Activated CD8-positive, alpha-beta T cell treated with anti-CD3 and anti-CD28 coated beads for 36 hours (primary cell): Measurements from ENCODE around the gene HECTD3. TPM values are rescaled to one million over a fixed set of nuclear protein-coding genes. Genes with fewer than 3 reads are reported as not detected.

Experiments
- ATAC-seq: fragments of 200-7000 bp; cut with Tn5 transposase; one replicate; pipeline ENCODE4 v1.10.0; 2021; ENCODE audit warnings: mild to moderate bottlenecking, moderate library complexity
- CTCF ChIA-PET: fragments of 350-600 bp; sonication (Branson Sonifier 250); formaldehyde crosslinking; loops from one replicate; lab custom pipeline; 2021; ENCODE audit warnings: antibody characterized with exemption; lab: Charles Lee
- POLR2A ChIA-PET: fragments of 350-600 bp; sonication (Branson Sonifier 250); formaldehyde crosslinking; loops from one replicate; lab custom pipeline; 2021; ENCODE audit warnings: antibody characterized with exemption; lab: Charles Lee
- DNase-seq: peaks from one replicate; pipeline ENCODE4 v3.0.0-alpha.2; 2020
- H3K27ac Mint-ChIP-seq: one replicate; pipeline ENCODE4 v1.8.0; 2021; ENCODE audit warnings: mild to moderate bottlenecking, mixed read lengths
- H3K27me3 Mint-ChIP-seq: one replicate; pipeline ENCODE4 v1.8.0; 2021; ENCODE audit warnings: mixed read lengths
- H3K36me3 Mint-ChIP-seq: one replicate; pipeline ENCODE4 v1.8.0; 2021; ENCODE audit warnings: low read depth, mixed read lengths
- H3K4me1 Mint-ChIP-seq: one replicate; pipeline ENCODE4 v1.8.0; 2021; ENCODE audit warnings: low read depth, mixed read lengths
- H3K4me3 Mint-ChIP-seq: one replicate; pipeline ENCODE4 v1.8.0; 2021; ENCODE audit warnings: mild to moderate bottlenecking, moderate library complexity, mixed read lengths
- H3K9me3 Mint-ChIP-seq: one replicate; pipeline ENCODE4 v1.8.0; 2021; ENCODE audit warnings: mixed read lengths
- CTCF ChIP-seq: fragments of 200-600 bp; IDR thresholded peaks from one replicate; pipeline ENCODE4 v1.8.0; 2022; ENCODE audit warnings: antibody characterized with exemption, mild to moderate bottlenecking
- intact Hi-C: fragments of 100-400 bp; cut with micrococcal nuclease; formaldehyde crosslinking; loops from one replicate; pipeline ENCODE4 v1.10.0; 2022
- total RNA-seq, 2 experiments: library from RNA; stranded (reverse); gene quantifications; one replicate each; pipeline ENCODE4 v1.2.3, GENCODE V29; 2021

HECTD3 gene
- total RNA-seq: 10 to 100 TPM; 16.4 to 16.9 TPM

- peak within 1 kb of the TSS; percentile 92 for H3K27ac Mint-ChIP-seq
- peaks cover 31% of the 10 kb centered on the region for H3K4me1 Mint-ChIP-seq
- TF ChIP-seq CTCF: no peak
- DNase-seq (peak; percentile 73), ATAC-seq (peak; percentile 60)
- ChIA-PET CTCF (interaction anchor here (0.8 to 12.5 kb wide), 28 partner anchors 12 to 482 kb away, joined by 3 to 321 read pairs (median 4); partner anchors contain the start of genes EIF2B3, HPDL, MUTYH and TESK2), POLR2A (interaction anchor here (0.6 to 5.2 kb wide), 32 partner anchors 9 to 511 kb away, joined by 3 to 49 read pairs (median 4); partner anchors contain the start of genes CCDC163, EIF2B3, HPDL and MMACHC)
- intact Hi-C loops: loop anchor here (5.0 to 10.0 kb wide), 2 partner anchors 184 to 481 kb away; partner anchors contain the start of gene TESK2
- H3K36me3 Mint-ChIP-seq: peaks cover 8% of the 10 kb centered on the region
- H3K4me3 Mint-ChIP-seq: peak within 1 kb of the TSS; percentile 77
- H3K27me3 Mint-ChIP-seq: no peaks in the 10 kb centered on the region
- no peaks in the 10 kb centered on the region for H3K9me3 Mint-ChIP-seq
Observed at GRCh38 chr1:45010855-45011811, at the start of gene HECTD3. Gene HECTD3, minus strand, starts transcription at chr1:45011324. Its CDS starts 67 bp downstream, at chr1:45011257.

- POLR2A ChIA-PET: interaction anchor here (0.6 kb wide), 1 partner anchor 127 kb away, joined by 4 read pairs; no protein-coding TSS in a partner anchor
- H3K4me3 Mint-ChIP-seq: no peak overlapping the region
- CTCF ChIA-PET: no interaction called here
- DNase-seq: no peak
- H3K27me3 Mint-ChIP-seq: no peaks in the 10 kb centered on the region
- intact Hi-C loops: no loop called here
- no peak overlapping the region for H3K27ac Mint-ChIP-seq
- no peaks in the 10 kb centered on the region for H3K9me3 Mint-ChIP-seq
- H3K4me1 Mint-ChIP-seq: no peaks in the 10 kb centered on the region
- ATAC-seq: no peak
- H3K36me3 Mint-ChIP-seq: no peaks in the 10 kb centered on the region
- TF ChIP-seq CTCF: no peak
Observed at GRCh38 chr1:45059829-45060228, 48.7 kb upstream of the HECTD3 start.

- Mint-ChIP-seq H3K27me3 (no peaks in the 10 kb centered on the region), H3K4me1 (peaks cover 3% of the 10 kb centered on the region), H3K27ac (no peak overlapping the region), H3K4me3 (no peak overlapping the region), H3K36me3 (no peaks in the 10 kb centered on the region), H3K9me3 (no peaks in the 10 kb centered on the region)
- TF ChIP-seq CTCF: no peak
- CTCF ChIA-PET: no interaction called here
- intact Hi-C loops: no loop called here
- POLR2A ChIA-PET: no interaction called here
- no peak for ATAC-seq
- no peak for DNase-seq
Observed at GRCh38 chr1:45057542-45057941, 46.4 kb upstream of the HECTD3 start.

GRCh38 chr1:45051005-45051772 lies 40.1 kb upstream of the HECTD3 start:
- H3K36me3 Mint-ChIP-seq: no peaks in the 10 kb centered on the region
- H3K4me1 Mint-ChIP-seq: peaks cover 17% of the 10 kb centered on the region
- H3K9me3 Mint-ChIP-seq: no peaks in the 10 kb centered on the region
- peak; percentile 80 for ATAC-seq
- CTCF ChIA-PET: interaction anchor here (1.1 to 2.5 kb wide), 3 partner anchors 33 to 251 kb away, joined by 3 to 9 read pairs (median 8); no protein-coding TSS in a partner anchor
- no peak for DNase-seq
- no peak for TF ChIP-seq CTCF
- peak overlapping the region; percentile 14 for H3K4me3 Mint-ChIP-seq
- POLR2A ChIA-PET: interaction anchor here (1.1 to 1.4 kb wide), 2 partner anchors 65 to 289 kb away, joined by 3 to 4 read pairs; partner anchors contain the start of genes EIF2B3, MUTYH and TOE1
- H3K27me3 Mint-ChIP-seq: no peaks in the 10 kb centered on the region
- intact Hi-C loops: no loop called here
- peak overlapping the region; percentile 56 for H3K27ac Mint-ChIP-seq
